HG02981 (cell line): ENCODE results near the gene OPCML.
A peak's percentile ranks its signal among the peaks of the same experiment; 100 is the strongest.

Experiments used
- ATAC-seq: cut with Tn5 transposase; IDR thresholded peaks from one replicate; pipeline ENCODE4 v1.9.1; 2021; ENCODE audit warnings: mild to moderate bottlenecking, moderate library complexity; ENCODE audit not compliant: unreplicated experiment

The OPCML gene

GRCh38 chr11:133149698-133150097 is 382.6 kb downstream of the OPCML start:
- no peak for ATAC-seq

DNA sequence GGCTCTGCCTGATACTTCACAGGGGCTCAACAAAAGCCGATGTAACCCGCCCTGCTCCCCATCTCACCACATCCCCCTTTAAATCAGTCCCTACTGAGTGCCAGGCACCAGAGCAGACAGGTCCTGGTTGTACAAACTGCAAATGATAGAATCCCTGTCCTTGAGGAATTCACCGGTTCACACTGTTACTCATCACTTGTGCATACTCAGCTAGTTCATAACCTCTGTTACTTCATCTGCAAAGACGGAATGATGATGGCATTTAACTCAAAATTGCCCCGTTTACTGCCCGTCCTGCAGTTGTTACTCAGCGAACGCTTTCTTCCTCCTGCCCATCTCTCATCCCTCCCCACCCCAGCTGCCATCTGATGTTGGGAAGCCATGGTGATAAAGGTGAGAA is 384.7 kb downstream of the OPCML start:
- no peak for ATAC-seq

- ATAC-seq: no peak
Measured at GRCh38 chr11:133146697-133147306, 385.5 kb downstream of the OPCML start.

GRCh38 chr11:133137939-133138338 is 394.4 kb downstream of the OPCML start:
- ATAC-seq: no peak

- no peak for ATAC-seq
Measured at GRCh38 chr11:133137270-133137669, 395.0 kb downstream of the OPCML start.

DNA sequence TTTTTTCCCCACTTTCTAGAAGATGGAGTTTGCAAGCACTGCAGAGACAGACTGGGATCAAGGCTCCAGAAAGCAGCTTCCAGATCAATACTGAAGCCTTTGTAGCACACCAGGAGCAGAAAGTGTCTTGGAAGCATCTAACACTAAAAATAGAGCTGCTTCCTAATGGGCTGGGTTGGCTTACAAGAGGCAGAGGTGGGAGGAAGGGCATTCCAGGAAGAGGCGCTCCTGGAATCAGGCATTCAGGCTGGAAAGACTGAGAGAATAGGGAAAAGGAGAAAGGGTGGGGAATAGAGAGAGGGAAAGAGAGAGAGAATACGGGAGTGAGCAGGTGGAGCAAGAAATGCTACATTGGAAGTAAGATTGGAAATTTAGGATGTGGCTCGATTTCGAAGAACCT is 395.9 kb downstream of the OPCML start:
- no peak for ATAC-seq

DNA sequence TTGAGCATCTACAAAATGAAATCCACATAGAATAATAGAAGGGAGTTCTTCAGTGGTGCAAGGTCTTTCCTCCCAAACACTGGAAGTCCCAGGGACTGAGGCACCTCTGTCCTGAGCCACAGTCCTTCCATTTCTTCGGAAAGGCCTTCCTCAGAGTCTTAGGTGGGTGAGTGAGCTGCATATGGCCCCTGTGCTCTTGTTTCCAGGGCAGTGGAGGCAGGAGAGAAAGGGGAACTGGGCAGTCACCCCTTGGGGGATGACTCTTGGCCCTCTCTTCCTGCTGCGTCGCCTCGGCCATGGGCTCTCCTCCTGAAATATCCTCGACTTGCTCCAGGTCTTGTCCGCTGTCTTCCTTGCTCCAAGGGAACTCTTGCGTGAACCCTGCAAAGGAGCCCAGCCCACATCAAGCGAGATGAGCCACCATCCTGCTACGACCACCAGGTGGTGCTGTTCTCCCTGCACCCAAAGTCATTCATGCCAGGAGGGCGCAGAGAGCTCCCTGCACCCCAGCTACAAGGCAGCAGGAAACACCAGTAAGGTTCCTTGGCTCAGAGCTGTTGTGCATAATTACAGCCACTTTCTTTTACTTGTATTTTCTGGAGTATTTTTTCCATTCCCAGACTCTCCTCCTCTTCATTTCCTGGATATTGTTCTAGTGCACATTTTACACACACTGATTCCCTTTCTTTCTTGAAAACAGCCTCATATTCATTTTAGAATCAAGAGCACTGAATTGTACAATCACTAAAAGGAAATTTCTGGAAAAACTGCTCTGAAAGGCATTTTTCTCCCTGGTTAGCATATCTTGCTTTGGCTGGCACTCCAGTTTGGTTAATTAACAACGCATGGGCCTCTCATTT is 397.8 kb downstream of the OPCML start:
- ATAC-seq: peak; percentile 93

DNA sequence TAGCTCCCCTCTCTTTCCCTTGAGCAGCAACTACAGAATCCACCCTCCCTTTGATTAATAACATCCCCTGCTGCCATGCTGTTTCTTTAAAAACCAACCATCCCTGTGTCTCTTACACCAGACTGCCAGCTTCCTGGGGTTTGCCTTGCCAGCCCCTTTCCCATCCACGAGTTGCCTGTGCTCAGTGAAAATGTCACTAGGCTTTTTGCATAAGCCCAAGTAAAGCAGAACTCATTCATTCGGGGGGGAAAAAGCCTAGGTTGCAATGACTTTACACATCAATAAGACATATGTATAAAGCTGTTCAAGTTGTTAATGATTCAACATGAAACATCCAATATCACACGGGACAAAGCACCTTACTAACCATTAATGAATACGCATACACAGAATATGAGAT is 398.7 kb downstream of the OPCML start:
- ATAC-seq: no peak

DNA sequence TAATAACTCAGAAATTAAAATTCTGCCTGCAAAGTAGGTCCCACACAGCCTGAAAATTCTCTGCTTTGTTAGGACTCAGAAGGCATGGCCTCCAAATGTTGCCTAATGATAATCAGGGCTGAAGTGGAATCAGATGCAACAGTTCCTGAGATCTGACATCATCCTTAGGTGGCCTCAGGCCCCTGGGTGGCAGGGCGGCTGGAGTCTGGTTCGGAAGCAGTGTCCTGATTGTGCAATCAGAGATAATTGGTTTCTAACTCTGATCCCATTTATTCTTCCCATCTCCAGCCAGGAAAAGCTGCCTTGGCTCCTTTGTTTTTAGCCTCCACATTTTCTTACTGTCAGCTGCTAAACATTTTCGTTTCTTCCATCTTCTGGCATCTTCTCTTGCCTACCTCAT is 399.3 kb downstream of the OPCML start:
- ATAC-seq: no peak

DNA sequence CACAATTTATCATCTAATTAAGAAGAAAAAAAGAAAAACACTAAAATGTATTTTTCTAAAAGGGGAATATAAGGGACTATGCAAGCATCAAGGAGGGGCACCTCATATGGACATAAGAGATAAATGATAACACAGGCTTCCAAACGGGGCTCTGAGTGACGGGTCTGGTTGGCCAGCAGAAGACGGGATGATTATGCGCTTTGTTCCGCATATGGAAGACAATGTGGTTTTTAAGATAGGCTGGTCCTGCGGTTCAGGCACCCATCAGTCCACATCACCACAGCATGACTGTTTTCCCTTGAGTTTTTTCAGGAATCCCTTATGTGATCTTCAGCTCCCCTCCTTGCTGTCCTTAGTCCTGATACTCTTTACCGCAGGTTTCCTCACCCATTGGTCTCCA is 404.6 kb downstream of the OPCML start:
- no peak for ATAC-seq

GRCh38 chr11:133123796-133124195 is 408.5 kb downstream of the OPCML start:
- no peak for ATAC-seq

- ATAC-seq: no peak
Measured at GRCh38 chr11:133123366-133123765, 408.9 kb downstream of the OPCML start.

DNA sequence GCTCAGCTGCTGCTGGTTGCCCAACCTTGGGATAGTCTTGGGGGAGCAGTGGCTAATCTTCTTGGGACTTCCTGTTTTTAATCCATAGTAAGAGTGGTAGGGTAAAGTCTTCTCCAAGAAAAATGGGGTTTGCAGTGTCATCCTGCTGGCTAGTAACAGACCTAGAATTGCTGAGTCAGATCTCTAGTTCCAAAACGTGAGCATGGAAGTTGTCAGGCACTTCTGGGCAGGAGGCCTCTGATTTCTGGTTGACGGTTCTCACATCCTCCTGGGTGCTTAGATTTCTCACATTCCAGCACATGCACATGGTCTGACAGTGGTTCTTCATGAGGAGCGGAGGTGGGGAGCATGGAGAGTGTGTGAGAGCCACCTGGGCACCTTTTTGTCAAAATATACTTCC is 410.0 kb downstream of the OPCML start:
- no peak for ATAC-seq

GRCh38 chr11:133118563-133119268 is 413.6 kb downstream of the OPCML start:
- no peak for ATAC-seq

DNA sequence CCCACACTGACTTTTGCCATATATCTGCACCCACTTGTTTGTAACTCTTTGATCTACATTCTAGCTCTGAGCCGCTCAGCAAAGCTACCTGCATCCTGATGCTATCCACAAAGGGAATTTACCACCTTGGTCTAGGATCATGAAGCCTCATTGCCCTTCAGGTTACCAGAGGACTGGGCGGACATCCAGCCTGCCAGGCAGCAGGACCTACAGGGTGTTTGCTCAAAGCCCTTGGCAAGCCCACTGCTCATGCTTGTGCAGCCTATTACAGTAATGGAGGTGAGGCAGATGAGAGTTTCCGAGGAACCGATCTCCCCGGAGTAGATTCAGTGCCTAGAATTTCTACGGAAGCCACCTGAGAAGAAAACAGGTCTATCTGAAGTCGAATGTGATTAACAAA is 417.2 kb downstream of the OPCML start:
- no peak for ATAC-seq

GRCh38 chr11:133107763-133108162 is 424.5 kb downstream of the OPCML start:
- ATAC-seq: no peak

DNA sequence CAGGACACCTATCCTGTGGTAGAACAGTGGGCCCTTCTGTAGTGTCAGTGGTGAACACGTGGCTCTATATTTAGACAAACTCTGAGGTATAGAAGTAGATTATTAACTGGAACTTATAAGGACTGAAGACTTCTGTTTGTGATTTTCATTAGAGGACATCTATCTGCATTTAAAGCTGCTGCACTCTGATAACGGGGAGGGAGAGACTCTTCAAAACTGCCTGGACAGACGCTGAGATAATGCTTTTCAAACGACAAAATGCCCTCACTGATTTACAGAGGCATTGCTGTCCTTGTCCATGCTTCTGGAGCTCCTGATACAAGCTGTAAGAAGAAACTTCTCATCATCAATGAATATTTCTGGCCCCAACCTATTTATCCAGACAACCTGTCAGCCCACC is 425.2 kb downstream of the OPCML start:
- no peak for ATAC-seq

GRCh38 chr11:133106417-133106816 is 425.9 kb downstream of the OPCML start:
- ATAC-seq: no peak

DNA sequence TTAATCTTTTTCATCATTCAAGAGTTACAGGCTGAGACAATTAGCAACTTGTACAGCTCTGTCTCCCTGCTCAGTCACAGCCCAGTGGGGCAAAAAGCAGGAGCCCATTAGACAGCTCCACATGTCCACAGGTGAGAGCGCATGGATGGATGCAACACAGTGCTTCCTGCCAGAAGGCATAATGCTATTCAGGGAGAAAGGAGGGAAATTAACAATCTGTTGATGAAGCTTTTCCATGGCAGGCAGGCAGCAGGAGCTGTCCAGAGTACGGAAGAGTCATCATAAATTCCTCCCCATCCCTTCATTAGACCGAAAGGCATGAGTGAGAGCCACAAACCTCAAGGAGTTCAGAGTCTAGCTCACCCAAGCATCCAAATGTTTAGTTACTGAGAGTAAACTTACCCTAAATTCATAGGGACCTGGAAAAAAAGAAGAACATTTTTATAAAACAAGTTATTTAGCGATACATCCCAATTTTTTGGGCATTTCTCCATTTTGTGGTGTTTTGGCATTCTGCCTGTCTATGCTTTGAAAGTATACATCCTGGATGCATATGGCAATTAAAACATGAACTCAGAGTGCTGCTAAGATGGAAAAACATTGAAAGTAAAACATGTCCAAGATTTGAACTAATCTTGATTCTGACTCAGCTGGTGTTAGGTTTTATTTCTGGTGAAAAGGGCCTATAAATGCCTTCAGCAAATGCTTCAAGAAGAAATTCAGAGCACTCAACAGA is 428.1 kb downstream of the OPCML start:
- ATAC-seq: no peak

DNA sequence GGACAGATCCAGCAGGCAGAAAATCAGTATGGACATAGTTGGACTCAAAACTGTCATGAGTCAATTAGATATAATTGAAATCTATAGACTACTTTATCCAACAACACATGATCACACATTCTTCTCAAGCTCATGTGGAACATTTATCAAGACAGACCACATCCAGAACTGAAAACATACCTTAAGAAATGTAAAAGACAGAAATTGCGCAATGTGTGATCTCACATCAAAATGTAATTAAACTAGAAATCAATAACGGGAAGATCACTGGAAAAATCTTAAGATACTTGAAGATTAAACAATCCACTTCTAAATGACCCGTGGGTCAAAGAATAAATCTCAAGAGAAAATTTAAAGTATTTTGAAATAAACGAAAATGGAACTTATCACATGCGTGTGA is 435.3 kb downstream of the OPCML start:
- no peak for ATAC-seq

DNA sequence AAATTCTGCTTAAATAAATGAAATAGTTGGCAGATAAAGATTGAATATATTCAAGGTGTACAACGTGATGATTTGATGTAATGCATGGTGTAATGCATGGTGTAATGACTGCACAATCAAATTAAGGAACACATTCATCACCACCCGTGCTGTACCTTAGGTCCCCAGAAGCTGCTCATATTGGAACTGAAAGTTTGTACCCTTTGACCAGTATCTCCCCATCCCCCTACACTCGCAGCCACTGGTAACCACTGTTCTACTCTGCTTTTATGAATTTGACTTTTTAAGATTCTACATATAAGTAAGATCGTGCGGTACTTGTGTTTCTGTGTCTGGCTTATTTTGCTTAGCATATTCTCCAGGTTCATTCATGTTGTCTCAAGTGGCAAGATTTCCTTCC is 445.8 kb downstream of the OPCML start:
- ATAC-seq: no peak
